GF-D8 (cell line): ENCODE results near the gene RGS6.
"Not testable (repeated sequence)": the region's sequence is repeated elsewhere in the genome, so short reads cannot be mapped to it uniquely, and the experiment has no call there.

Experiments used
- DNase-seq: peaks from one replicate; lab custom pipeline; 2025; lab: John Stamatoyannopoulos, UW

The RGS6 gene

DNA sequence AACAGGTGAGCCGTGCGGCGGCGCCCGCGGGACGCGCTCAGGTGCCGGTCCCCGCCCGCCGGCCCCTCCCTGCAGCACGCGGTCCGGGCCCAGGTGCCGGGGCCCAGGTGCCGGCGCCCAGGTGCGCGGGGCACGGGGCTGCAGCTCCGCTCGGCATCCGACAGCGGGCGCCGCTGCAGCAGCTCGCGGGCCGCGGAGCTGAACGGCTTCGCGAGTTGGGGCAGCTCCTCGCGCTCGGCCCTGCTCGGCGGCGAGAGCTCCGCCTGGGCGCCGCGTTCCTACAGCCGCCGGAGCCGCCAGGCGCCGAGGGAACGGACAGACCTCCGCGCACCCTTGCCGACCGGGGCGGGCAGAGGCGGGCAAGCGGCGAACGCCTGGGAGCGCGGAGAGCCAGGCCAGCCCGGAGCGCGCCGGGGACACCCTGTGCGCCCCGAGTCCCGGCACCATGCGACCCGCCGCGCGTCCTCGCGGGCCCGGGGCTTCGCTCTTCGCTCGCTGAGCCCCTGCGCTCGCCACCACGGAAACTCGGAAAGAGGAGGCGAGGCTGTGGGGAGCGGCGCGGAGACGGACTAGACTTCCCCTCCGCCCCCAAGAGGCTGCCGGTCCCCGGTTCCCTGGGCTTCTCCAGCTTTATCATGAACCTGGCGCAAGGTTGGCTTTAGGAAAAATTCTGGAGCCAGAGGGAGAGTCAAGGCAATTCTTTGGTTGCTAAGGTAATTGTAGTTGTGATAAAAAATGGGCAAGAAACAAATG lies at the start of gene RGS6:
RGS6 (plus strand) TSS at position 201 of the 753 bp plus-strand sequence.
- DNase-seq: no peak

DNA sequence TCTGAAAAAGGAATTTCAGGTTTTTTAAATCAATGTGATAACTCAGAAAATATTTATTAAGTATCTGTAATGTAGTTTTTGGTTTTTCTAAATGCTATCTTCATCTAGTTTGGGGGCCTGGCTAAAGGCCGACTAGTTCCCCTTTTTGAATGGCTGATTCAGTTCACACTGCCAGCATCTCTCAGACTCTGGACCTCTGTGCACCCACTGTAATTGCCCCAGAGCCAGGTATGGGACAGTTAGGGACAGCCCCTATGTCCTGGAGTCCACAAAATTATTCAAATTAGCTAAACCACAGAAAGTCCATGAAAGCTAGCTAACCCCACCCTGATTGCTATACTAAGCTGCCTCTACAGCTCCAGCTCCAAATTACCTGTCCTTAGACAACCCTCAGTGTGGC lies 49.1 kb upstream of the RGS6 start:
- DNase-seq: no peak

DNA sequence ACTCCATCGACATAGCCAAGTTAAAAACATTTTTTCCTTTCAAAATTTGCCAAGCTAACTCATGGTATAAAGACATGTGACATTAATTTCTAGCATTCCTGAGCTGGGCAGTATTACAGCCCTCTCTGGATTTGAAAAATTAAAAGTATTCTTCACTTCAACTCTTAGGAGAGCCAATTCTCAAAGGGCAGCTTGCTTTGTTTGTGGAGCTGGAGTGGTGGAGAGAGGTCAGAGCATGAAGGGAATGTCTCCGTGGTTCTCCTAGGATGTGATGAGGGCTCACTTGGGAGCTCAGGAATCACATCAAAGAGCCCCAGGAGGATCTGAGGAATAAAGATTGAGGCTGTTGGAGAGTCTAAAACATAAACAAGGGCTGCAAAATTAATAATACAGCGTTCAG lies 46.9 kb upstream of the RGS6 start:
- DNase-seq: no peak

DNA sequence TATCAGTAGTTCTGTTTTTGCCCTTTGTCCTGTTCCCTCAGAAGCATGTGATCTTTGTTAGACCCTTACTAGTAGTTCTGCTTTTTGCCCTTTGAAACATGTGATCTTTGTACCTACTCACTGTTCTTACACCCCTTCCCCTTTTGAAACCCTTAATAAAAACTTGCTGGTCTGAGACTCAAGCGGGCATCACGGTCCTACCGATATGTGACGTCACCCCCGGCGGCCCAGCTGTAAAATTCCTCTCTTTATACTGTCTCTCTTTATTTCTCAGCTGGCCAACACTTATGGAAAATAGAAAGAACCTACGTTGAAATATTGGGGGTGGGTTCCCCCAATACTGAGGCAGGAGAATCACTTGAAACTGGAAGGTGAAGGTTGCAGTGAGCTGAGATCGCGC lies 44.4 kb upstream of the RGS6 start:
- DNase-seq: not testable (repeated sequence)

DNA sequence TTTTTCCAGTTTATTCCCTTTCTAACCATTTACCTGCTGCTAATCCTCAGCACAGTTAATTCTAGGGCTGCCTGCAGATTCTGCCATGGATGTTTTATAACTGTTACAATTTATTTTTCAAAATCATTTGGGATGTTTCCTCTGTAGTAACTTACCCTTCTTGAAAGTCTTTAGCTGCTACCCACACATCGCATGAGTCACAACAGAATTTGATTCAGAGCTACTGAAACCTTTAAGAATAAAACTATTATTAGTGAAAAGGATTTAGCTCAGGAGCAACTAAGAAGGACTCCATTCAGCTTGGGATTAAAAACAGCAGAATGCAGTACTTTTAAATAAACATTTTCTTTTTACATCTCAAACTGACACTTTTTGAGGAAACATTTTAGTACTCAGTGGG lies 41.7 kb upstream of the RGS6 start:
- no peak for DNase-seq

DNA sequence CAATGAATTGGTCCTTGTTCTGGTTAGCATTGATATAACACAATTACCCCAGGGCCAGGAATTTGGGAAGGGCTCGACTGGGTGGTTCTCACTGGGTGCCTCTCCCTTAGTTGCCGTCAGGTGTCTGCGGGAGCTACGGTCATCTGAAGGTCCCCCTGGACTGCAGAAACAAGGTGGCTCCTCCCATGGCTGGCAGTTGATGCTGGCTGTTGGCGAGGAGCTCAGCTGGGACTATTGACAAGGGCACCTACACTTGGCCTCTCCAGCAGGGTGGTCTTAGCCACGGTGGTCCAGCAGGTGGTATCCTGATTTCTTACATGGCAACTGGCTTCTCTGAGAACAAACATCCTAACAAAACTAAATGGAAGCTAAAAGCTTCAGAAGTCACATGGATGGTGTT lies 41.0 kb upstream of the RGS6 start:
- no peak for DNase-seq

DNA sequence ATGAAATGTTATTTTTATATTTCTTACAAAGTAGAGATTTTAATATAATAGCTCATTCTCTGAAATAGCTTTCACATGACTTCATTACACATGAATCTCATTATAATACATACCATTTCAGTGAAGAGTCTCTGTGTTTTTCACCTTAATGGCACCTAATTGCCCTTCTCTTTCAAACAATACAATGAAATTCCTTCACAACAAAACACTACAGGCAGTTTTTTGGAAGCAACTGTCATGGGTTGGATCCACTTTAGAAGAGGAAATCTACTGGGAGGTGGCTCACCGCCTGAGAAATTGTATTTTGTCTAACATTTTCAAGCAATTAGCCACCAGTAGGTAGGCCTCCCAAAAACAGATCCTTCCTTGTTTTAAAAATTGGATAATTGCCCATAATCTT lies 40.3 kb upstream of the RGS6 start:
- no peak for DNase-seq

DNA sequence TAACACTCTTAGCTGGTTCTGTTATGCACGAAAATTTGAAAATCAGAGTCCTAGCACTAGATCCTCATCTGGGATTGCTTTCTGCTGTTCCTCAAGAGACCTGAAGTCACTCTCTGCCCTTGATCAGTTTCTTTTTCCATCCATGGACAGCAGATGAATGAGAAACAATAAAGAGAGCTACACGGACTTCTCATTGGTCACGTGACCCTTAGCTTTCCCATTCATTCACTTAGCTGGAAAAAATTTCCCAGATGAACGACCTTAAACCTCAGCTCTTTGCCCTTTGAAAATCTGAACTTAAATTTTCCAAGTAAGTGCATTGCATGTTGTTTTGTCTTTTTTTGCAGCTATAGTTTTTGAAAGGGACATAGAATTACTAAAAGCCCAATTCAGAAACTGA lies 27.2 kb upstream of the RGS6 start:
- no peak for DNase-seq

DNA sequence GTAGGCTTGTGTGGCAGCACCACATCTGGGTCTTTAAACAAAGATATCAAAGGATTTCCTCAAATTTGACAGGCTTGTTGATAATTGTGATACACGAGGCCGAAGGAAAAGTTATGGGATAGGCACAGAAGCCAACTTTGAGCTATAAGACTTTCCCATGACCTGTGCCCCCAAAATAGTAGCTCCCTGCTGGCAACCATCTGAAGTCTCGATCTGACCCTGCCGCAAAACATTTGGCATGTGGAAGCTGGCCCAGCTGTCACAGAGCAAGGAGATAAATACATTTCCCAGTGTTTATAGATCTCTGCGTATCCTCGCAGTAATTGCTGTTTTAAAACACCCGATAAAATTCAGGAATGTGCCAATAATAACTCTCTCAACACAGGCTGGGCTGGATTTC lies 26.4 kb upstream of the RGS6 start:
- no peak for DNase-seq

DNA sequence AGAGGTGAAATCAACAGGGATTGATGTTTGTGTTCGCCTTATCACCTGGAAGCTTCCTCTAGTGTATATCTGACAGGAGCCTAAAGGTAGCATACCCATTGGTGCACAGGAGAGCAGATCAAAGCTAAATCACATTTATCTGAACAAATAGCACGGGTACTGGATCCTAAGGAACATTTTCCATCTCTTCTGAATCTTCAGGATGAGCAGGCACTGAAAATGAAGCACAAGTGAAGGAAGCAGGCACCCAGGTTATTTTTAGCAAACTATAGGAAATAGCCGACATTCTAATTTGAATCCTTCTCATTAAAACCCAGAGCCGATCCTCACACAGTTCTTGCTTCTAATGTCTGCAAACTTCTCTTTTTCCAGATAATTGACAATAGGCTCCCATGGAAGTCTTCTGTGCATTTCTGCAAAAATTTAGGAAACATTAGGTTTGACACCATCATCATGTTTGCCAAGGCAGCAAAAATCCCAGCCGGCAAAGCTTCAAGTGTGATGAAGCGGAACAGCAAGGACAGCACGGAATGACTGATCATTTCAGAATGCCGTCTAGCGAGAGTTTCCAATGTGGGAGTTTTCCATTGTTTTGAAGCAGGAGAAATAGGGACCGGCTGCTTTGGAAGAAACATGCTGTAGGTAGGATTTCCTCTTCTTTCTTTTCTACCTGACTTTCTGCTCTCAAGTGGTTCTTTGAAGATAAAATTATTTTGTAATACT lies 24.3 kb upstream of the RGS6 start:
- no peak for DNase-seq

DNA sequence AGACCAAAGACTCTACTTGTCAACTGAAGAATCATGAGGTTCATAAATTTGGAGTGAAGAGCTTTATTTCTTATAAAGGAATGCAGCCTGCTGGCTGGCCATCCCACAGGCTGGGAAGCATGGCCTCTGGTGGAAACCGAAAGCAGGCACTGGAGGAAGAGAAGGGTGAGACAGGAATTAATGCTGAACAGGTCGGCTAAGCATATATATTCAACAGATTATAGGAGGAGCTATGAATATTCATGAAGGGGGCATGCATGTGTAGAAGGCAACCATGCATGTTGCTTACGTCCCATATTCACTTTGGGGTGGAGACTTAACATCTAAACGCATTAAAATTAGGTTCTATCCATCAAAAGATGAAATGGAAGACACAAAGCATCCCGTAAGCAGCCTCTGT lies 20.6 kb upstream of the RGS6 start:
- no peak for DNase-seq

DNA sequence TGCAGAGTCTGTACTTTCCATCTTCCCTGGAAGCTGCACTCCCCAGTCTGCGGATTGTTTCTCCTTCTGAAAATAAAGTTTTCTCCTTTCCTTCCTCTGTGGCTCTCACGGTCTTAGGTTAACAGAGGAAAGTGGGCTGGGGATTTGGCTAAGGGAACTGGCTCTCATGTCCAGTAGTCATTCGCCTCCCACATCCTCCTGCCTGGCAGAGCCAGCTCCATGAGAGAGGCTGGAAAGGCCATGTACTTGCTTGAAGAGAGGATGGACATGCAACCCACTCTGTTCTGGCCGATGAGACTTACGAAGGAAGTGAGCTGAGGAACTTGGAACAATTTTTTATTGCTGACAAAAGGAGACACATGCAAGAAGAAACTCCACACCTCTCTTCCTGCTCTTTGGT lies 18.9 kb upstream of the RGS6 start:
- DNase-seq: no peak

DNA sequence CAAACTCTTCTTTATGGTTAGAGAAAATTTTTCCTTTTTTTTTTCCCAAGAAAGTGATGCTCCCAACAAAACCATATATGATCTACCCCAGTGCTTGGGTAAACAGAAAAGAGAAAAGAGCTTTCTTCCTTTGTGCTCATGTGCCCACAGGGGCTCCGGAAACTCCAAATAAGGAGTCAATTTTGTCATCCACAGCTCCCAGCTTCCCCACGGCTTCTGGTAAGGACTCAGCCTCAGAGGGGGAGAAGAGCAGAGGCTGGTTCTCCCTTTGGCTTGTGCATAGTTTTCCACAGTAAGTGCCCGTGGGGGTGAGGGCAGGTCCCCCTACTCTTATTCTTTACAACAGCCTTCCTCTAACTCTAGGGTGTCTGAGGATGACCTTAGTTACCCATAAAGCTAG lies 13.3 kb upstream of the RGS6 start:
- DNase-seq: no peak

DNA sequence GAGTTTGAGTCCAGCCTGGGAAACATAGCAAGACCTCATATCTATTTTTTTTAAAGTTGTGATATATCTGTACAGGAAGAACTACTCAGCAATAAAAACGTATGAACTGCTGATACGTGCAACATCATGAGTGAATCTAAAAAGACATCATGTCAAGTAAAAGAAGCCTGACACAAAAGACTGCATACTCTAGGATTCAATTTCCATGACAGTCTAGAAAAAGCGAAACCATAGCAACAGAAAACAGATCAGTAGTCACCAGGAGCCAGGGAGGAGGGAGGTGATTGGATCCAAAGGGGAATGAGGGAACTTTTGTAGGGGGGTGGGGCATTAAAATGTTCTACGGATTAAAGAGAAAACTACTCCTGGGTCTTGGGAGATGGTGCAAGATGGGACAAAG lies 8.7 kb upstream of the RGS6 start:
- DNase-seq: no peak

DNA sequence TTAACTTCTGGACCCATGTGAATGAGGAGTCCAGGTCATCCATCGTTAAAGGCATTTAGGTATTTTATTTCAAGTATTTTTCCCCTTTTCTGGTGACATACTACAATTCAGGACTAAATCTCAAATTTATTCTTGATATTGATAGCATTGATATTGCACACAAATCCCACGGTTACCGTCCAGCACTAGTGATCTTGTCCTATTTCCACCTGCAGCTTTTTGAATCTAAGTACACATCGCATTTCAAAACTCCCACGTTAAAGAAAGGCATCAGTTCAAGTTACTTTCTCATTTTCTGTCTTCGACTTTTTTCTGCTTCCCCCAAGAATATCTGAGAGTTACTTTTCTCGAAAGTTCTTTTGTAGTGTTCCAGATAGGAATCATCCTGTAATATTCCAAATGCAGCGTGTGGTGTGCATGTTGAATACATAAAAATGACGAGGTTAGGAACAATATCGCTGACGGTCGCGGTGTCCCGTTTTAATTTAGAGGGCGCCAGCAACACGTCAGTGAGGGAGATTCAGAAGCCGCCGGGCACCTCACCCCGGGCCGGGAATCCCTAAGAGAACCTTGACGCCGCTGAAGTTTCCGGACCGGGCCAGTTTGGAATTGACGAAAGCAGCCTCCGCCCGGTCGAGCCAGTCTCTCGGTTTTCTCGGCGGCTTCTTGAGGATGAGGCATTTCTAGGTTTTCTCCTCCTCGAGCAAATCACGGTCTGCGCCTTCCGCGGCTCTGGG lies 569 bp upstream of the RGS6 start:
- DNase-seq: no peak

DNA sequence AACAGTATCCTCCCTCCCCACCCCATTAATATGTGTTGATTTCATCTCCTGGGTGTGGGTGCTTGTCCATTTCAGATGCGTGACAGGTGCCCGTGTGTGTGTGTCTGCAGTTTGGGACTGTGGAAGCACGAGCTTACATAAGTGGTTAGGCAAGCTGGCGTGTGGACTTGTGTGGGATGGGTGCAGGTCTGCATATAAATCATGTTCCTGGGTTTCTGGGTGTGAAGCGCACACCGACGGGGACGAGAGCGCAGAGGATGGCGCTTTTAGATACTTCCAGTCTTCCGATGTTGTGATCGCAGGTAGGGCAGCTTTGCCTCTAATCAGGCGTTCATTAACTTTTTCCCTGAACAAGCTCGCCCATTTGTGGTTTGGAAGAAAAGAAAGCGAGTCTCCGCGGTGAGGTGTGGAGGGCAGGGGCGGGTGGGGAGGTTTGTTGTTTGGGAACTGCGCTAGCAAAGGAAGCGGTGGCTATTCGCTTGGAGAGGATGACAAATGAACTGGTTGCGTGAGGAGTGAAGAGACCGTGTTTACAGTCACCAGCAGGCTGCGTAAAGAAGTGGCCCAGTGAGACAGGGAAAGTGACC lies 865 bp downstream of the RGS6 start:
- no peak for DNase-seq

DNA sequence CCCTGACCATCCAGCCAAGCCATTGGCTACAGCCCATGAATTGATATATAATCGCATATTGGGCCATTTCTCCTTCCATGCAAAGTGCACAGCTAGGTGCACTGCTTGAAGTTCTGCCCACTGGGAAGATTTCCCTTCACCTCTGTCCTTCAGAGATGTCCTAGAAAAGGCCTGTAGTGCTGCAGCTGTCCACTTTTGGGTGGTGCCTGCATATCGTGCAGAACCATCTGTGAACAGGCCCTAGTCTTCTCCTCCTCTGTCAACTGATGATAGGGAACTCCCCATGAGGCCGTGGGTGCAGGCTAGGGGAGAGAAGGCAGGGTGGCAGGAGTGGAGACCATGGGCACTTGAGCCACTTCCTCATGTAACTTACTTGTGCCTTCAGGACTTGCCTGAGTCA lies 6.0 kb downstream of the RGS6 start:
- not testable (repeated sequence) for DNase-seq

DNA sequence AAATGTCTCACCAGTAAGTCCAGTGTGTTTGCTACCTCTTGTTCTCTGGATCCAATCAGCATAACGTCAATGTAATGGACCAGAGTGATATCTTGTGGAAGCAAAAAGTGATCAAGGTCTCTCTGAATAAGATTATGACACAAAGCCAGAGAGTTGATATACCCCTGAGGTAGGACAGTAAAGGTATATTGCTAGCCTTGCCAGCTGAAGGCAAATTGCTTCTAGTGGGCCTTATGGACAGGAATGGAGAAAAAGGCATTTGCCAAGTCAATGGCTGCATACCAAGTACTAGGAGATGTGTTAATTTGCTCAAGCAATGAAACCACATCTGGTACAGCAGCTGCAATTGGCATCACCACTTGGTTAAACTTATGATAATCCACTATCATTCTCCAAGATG lies 7.1 kb downstream of the RGS6 start:
- DNase-seq: not testable (repeated sequence)

DNA sequence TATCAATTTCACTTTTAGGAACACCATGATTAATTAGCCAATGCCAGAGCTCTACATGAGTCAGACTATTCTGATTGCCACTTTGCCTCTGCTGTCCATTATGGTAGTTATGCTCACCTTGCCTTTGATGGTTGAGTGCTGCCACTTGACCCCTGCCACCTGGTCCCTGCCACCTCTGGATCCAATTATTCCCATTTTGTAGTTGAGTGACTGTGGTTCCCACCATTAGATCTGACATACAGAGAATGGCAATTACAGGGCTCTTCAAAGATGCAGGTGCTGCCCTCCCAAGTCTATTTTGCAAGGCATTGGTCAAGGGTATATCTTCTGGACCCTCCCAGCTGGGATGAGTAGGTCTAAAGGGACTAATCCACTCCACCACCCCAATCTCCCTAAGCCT lies 8.3 kb downstream of the RGS6 start:
- not testable (repeated sequence) for DNase-seq

DNA sequence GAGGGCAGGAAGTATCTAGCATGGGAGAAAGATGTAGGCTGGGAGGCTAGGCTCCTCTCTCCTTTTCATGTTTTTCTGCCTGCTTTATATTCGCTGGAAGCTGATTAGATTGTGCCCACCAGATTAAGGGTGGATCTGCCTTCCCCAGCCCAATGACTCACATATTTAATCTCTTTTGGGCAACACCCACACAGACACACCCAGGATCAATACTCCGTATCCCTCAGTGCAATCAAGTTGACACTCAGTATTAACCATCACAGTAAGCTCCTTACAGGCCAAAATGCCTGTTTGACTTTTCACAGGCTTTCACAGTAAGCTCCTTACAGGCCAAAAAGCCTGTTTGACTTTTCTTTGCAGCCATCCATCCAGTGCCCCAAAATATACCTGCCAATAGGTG lies 9.4 kb downstream of the RGS6 start:
- not testable (repeated sequence) for DNase-seq

DNA sequence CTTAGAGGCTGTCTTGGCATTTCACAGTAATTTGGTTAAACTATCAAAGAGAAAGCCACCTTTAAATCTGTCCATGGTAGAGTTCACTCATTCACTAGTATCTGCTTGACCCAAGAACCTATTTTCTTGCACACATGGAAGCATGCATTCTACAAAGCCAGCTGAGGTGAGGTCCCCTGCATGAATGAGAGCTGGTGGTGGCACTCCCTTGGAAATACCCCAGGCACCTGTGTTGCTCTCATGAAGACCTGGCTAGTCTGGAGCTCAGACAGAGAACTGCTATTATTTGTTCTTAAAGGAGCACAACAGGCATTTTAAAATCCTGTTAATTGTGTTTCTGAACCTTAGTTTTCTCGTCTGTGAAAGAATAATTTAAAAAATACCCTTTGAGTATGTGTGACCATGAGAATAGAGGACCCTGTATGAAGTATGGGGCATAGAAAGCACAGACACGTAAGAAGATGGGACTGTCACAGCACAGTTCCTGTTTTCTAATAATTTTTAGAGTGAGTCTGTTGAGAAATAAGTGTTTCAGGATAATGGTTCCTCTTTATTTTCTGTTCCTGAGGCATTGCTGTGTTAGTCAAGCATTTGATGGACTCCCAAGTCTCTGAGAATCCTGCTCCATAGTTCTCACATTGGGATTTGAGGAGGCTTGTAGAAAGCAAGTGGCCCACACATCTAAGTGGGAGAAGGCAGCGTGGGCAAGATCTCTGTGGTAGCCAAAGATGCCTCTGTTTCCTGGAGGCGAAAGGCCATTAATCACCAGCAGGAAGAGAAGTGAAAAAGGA lies 10.9 kb downstream of the RGS6 start:
- DNase-seq: no peak

DNA sequence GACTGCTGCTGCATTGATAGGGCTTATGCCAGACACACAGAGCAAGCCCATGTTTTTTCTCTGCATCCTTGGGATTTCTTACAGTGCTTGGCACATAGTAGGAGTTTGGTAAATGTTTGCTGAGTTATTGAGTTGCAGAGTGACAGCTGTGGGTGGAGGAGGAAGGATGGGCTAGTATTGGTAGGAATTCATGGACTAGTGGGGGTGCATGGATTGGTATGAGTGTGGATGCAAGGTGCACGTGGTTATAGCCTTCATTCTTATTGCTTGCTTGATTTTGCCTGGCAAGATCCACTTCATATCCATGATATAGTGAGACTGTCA lies 11.4 kb downstream of the RGS6 start:
- no peak for DNase-seq
